MCF 10A (cell line): Measurements from ENCODE around the gene CECR2. TPM values are rescaled to one million over a fixed set of nuclear protein-coding genes. Genes with fewer than 3 reads are reported as not detected.
A peak's percentile ranks its signal among the peaks of the same experiment; 100 is the strongest.

Experiments
- BruUV-seq: library from RNA; stranded (reverse); fragments of 400-500 nt; replicated peaks from 2 replicates; lab custom pipeline; 2021; lab: Mats Ljungman, UMichigan
- CTCF ChIA-PET: fragments of 300-600 bp; sonication (Branson Sonifier 250); formaldehyde crosslinking; extraction: SDS; loops from one replicate; lab custom pipeline; 2021; ENCODE audit warnings: antibody characterized with exemption, inconsistent platforms; lab: Yijun Ruan, JAX
- POLR2A ChIA-PET: fragments of 300-600, 350-650 bp; sonication (Branson Sonifier 250); formaldehyde crosslinking; extraction: SDS; loops from one replicate; lab custom pipeline; 2020; ENCODE audit warnings: antibody characterized with exemption, inconsistent platforms; lab: Yijun Ruan, JAX
- DNase-seq: peaks from one replicate; pipeline ENCODE4 v3.0.0-alpha.2; 2018; ENCODE audit not compliant: unreplicated experiment
- H3K27ac Mint-ChIP-seq: one replicate; pipeline ENCODE4 v1.8.0; 2022; ENCODE audit warnings: mild to moderate bottlenecking, low read depth, mixed read lengths; ENCODE audit not compliant: unreplicated experiment
- H3K27me3 Mint-ChIP-seq: one replicate; pipeline ENCODE4 v1.8.0; 2022; ENCODE audit warnings: mixed read lengths; ENCODE audit not compliant: insufficient read depth, unreplicated experiment
- H3K36me3 Mint-ChIP-seq: one replicate; pipeline ENCODE4 v1.8.0; 2022; ENCODE audit warnings: mild to moderate bottlenecking, moderate library complexity, mixed read lengths; ENCODE audit not compliant: insufficient read depth, unreplicated experiment
- H3K4me1 Mint-ChIP-seq: one replicate; pipeline ENCODE4 v1.8.0; 2022; ENCODE audit warnings: mixed read lengths; ENCODE audit not compliant: insufficient read depth, unreplicated experiment
- H3K4me3 Mint-ChIP-seq: one replicate; pipeline ENCODE4 v1.8.0; 2022; ENCODE audit warnings: mild to moderate bottlenecking, moderate library complexity, mixed read lengths; ENCODE audit not compliant: unreplicated experiment
- H3K9me3 Mint-ChIP-seq: one replicate; pipeline ENCODE4 v1.8.0; 2022; ENCODE audit warnings: mixed read lengths; ENCODE audit not compliant: unreplicated experiment
- CTCF ChIP-seq: fragments of 200-600 bp; IDR thresholded peaks from one replicate; pipeline ENCODE4 v1.8.0; 2022; ENCODE audit warnings: antibody characterized with exemption, mild to moderate bottlenecking; ENCODE audit not compliant: unreplicated experiment
- intact Hi-C: fragments of 100-400 bp; cut with micrococcal nuclease; formaldehyde crosslinking; loops from 2 replicates; pipeline ENCODE4 v1.14.1; 2022
- total RNA-seq: library from RNA; stranded (reverse); gene quantifications from 2 replicates; pipeline ENCODE4 v1.2.3, GENCODE V29; 2022

Gene CECR2
- total RNA-seq, 1 experiment from 2014 or later = not detected

GRCh38 chr22:17575681-17576080, 206.4 kb downstream of the CECR2 start:
- Mint-ChIP-seq H3K4me3 (no peak overlapping the region), H3K9me3 (no peaks in the 10 kb centered on the region), H3K27me3 (no peaks in the 10 kb centered on the region), H3K36me3 (no peaks in the 10 kb centered on the region), H3K4me1 (peaks cover 23% of the 10 kb centered on the region), H3K27ac (peak overlapping the region; percentile 94)
- TF ChIP-seq CTCF = no peak
- BruUV-seq = no TSS peak
- ChIA-PET POLR2A (interaction anchor here (0.7 to 1.8 kb wide), 10 partner anchors 11 to 66 kb away, joined by 3 to 11 read pairs (median 4); partner anchors contain the start of gene BCL2L13), CTCF (interaction anchor here (1.9 kb wide), 1 partner anchor 17 kb away, joined by 10 read pairs; no protein-coding TSS in a partner anchor)
- DNase-seq = no peak
- intact Hi-C loops = loop anchor here (2.0 kb wide), 1 partner anchor 63 kb away; the partner anchor contains the start of gene BCL2L13

GRCh38 chr22:17576470-17576869, 207.2 kb downstream of the CECR2 start:
- BruUV-seq = no TSS peak
- Mint-ChIP-seq H3K4me1 (peaks cover 15% of the 10 kb centered on the region), H3K9me3 (no peaks in the 10 kb centered on the region), H3K36me3 (no peaks in the 10 kb centered on the region), H3K27me3 (no peaks in the 10 kb centered on the region), H3K4me3 (peak overlapping the region; percentile 6), H3K27ac (peak overlapping the region; percentile 94)
- peak; percentile 99 for DNase-seq
- intact Hi-C loops = loop anchor here (2.0 kb wide), 1 partner anchor 62 kb away; the partner anchor contains the start of gene BCL2L13
- TF ChIP-seq CTCF = no peak
- POLR2A ChIA-PET = interaction anchor here (0.7 to 1.8 kb wide), 15 partner anchors 11 to 405 kb away, joined by 3 to 11 read pairs (median 4); partner anchors contain the start of gene BCL2L13
- CTCF ChIA-PET = interaction anchor here (0.6 to 1.9 kb wide), 2 partner anchors 10 to 18 kb away, joined by 3 to 10 read pairs; no protein-coding TSS in a partner anchor

GRCh38 chr22:17578136-17578754, 209.0 kb downstream of the CECR2 start:
- intact Hi-C loops = no loop called here
- DNase-seq = peak; percentile 61
- Mint-ChIP-seq H3K9me3 (no peaks in the 10 kb centered on the region), H3K4me3 (no peak overlapping the region), H3K27ac (peak overlapping the region; percentile 41), H3K36me3 (no peaks in the 10 kb centered on the region), H3K4me1 (peaks cover 14% of the 10 kb centered on the region), H3K27me3 (no peaks in the 10 kb centered on the region)
- BruUV-seq = no TSS peak
- POLR2A ChIA-PET = interaction anchor here (1.4 to 1.5 kb wide), 3 partner anchors 13 to 61 kb away, joined by 4 to 6 read pairs (median 4); no protein-coding TSS in a partner anchor
- CTCF ChIA-PET = interaction anchor here (0.6 to 1.7 kb wide), 5 partner anchors 8 to 576 kb away, joined by 3 to 4 read pairs (median 3); no protein-coding TSS in a partner anchor
- no peak for TF ChIP-seq CTCF

- peak overlapping the region; percentile 39 for H3K27ac Mint-ChIP-seq
- BruUV-seq = no TSS peak
- no peak for TF ChIP-seq CTCF
- no peaks in the 10 kb centered on the region for H3K27me3 Mint-ChIP-seq
- H3K9me3 Mint-ChIP-seq = no peaks in the 10 kb centered on the region
- H3K4me1 Mint-ChIP-seq = peaks cover 14% of the 10 kb centered on the region
- DNase-seq = no peak
- CTCF ChIA-PET = interaction anchor here (1.1 to 1.7 kb wide), 2 partner anchors 10 to 21 kb away, joined by 3 to 4 read pairs; no protein-coding TSS in a partner anchor
- no peak overlapping the region for H3K4me3 Mint-ChIP-seq
- POLR2A ChIA-PET = interaction anchor here (1.5 kb wide), 1 partner anchor 8 kb away, joined by 5 read pairs; no protein-coding TSS in a partner anchor
- H3K36me3 Mint-ChIP-seq = no peaks in the 10 kb centered on the region
- intact Hi-C loops = no loop called here
Measured at GRCh38 chr22:17579535-17579981, 210.3 kb downstream of the CECR2 start.
